Activated T-helper 17 cell treated with anti-CD3 and anti-CD28 coated beads, Interleukin-2, amount 50 U/mL, for 72 hours (primary cell): ENCODE results near the gene NFE2L1. TPM values are rescaled to one million over a fixed set of nuclear protein-coding genes. Genes with fewer than 3 reads are reported as not detected.
"Not testable (repeated sequence)": the region's sequence is repeated elsewhere in the genome, so short reads cannot be mapped to it uniquely, and the experiment has no call there.

Experiments used
- ATAC-seq: fragments of 150-1000 bp; cut with Tn5 transposase; replicated peaks from 2 replicates; pipeline ENCODE4 v1.10.0; 2021; ENCODE audit warnings: mild to moderate bottlenecking, moderate library complexity
- H3K27ac Mint-ChIP-seq: one replicate; pipeline ENCODE4 v1.8.0; 2022; ENCODE audit warnings: mixed read lengths
- H3K27me3 Mint-ChIP-seq: one replicate; pipeline ENCODE4 v1.8.0; 2022; ENCODE audit warnings: mixed read lengths
- H3K36me3 Mint-ChIP-seq: one replicate; pipeline ENCODE4 v1.8.0; 2022; ENCODE audit warnings: low read depth, mild to moderate bottlenecking, mixed read lengths
- H3K4me1 Mint-ChIP-seq: one replicate; pipeline ENCODE4 v1.8.0; 2022; ENCODE audit warnings: mixed read lengths
- H3K4me3 Mint-ChIP-seq: one replicate; pipeline ENCODE4 v1.8.0; 2022; ENCODE audit warnings: mild to moderate bottlenecking, mixed read lengths
- H3K9me3 Mint-ChIP-seq: one replicate; pipeline ENCODE4 v1.8.0; 2022; ENCODE audit warnings: mixed read lengths
- total RNA-seq, 2 donors: library from RNA; stranded (reverse); gene quantifications; one replicate each; pipeline ENCODE4 v1.2.3, GENCODE V29; 2022

Gene NFE2L1
- total RNA-seq, 2 donors from 2014 or later, result 77.7 to 91.8 TPM

DNA sequence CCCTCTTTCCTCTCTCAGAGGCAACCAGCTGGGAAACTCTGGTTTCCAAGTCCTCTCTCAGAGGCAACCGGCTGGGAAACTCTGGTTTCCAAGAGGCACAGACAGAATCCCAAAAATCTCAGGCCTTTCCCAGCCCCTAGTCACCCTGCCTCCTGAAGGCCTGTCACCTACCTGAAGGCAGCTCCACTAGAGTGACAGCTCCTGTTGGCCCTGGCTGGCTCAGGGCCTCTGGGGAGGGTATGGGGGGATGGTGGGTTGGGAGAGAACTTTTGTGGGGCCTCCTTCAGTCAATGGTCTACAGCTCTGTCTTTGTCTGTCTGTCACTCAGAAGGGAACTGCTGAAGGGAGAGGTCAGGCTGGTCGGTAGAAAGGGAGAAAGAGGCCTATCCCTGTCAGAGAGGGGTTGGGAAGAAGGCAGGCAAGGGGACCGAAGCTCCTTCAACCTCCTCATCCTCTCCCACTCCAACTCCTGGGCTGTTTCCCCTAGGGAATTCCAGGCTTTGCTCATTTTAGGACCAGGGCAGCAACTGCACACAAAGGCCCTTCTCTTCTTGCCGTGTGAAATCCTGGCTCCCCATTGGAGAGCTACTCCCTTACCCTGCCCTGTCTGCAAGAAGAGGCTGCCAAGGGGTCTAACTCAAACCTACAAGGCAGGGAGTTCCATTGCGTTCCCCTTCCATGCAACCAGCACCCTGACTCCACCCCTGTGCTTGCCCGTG, 34.1 kb upstream of the NFE2L1 start:
- Mint-ChIP-seq H3K9me3 (no peaks in the 10 kb centered on the region), H3K4me1 (peaks cover 11% of the 10 kb centered on the region), H3K36me3 (no peaks in the 10 kb centered on the region), H3K27ac (no peak overlapping the region), H3K27me3 (peaks cover 26% of the 10 kb centered on the region), H3K4me3 (no peak overlapping the region)
- no peak for ATAC-seq

- no peaks in the 10 kb centered on the region for H3K9me3 Mint-ChIP-seq
- H3K27ac Mint-ChIP-seq, result no peak overlapping the region
- H3K36me3 Mint-ChIP-seq, result no peaks in the 10 kb centered on the region
- no peak for ATAC-seq
- peaks cover 11% of the 10 kb centered on the region for H3K4me1 Mint-ChIP-seq
- H3K4me3 Mint-ChIP-seq, result no peak overlapping the region
- peaks cover 23% of the 10 kb centered on the region for H3K27me3 Mint-ChIP-seq
Observed at GRCh38 chr17:48014595-48015111, 33.5 kb upstream of the NFE2L1 start.

- Mint-ChIP-seq H3K4me3 (no peak overlapping the region), H3K4me1 (peaks cover 10% of the 10 kb centered on the region), H3K9me3 (no peaks in the 10 kb centered on the region), H3K27ac (no peak overlapping the region), H3K36me3 (no peaks in the 10 kb centered on the region), H3K27me3 (peaks cover 17% of the 10 kb centered on the region)
- ATAC-seq, result no peak
Observed at GRCh38 chr17:48016112-48016511, 32.0 kb upstream of the NFE2L1 start.

GRCh38 chr17:48017817-48018158, 30.4 kb upstream of the NFE2L1 start:
- not testable (repeated sequence) for H3K27ac Mint-ChIP-seq, H3K36me3 Mint-ChIP-seq, H3K9me3 Mint-ChIP-seq, ATAC-seq, H3K4me1 Mint-ChIP-seq
- H3K27me3 Mint-ChIP-seq, result peaks cover 12% of the 10 kb centered on the region
- peak overlapping the region; percentile 33 for H3K4me3 Mint-ChIP-seq

DNA sequence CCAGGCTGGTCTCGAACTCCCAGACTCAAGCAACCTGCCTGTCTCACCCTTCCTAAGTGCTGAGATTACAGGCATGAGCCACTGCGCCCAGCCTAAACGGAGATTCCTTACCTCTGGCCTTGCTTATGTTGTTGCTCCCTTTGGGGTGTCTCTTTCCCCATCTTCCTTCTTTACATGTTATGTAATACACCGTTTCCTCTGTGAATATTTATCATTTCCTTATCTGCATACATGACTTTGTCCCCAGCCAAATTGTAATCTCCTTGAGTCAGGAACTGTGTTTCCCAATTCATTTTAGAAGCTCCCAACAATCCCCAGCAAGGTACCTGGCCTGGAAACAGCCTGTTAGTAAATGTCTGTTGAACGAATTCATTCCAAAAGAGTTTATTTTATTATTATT, 26.2 kb upstream of the NFE2L1 start:
- H3K4me3 Mint-ChIP-seq, result no peak overlapping the region
- no peak overlapping the region for H3K27ac Mint-ChIP-seq
- no peak for ATAC-seq
- peaks cover 5% of the 10 kb centered on the region for H3K36me3 Mint-ChIP-seq
- peaks cover 16% of the 10 kb centered on the region for H3K4me1 Mint-ChIP-seq
- no peaks in the 10 kb centered on the region for H3K9me3 Mint-ChIP-seq
- peaks cover 4% of the 10 kb centered on the region for H3K27me3 Mint-ChIP-seq

GRCh38 chr17:48022901-48023300, 25.3 kb upstream of the NFE2L1 start:
- Mint-ChIP-seq H3K27ac (no peak overlapping the region), H3K4me3 (peak overlapping the region; percentile 93), H3K27me3 (peaks cover 4% of the 10 kb centered on the region), H3K36me3 (peaks cover 5% of the 10 kb centered on the region), H3K9me3 (no peaks in the 10 kb centered on the region), H3K4me1 (peaks cover 11% of the 10 kb centered on the region)
- ATAC-seq, result no peak

- H3K27me3 Mint-ChIP-seq, result peaks cover 8% of the 10 kb centered on the region
- H3K9me3 Mint-ChIP-seq, result no peaks in the 10 kb centered on the region
- H3K4me1 Mint-ChIP-seq, result peaks cover 11% of the 10 kb centered on the region
- H3K36me3 Mint-ChIP-seq, result peaks cover 5% of the 10 kb centered on the region
- H3K27ac Mint-ChIP-seq, result no peak overlapping the region
- peak overlapping the region; percentile 93 for H3K4me3 Mint-ChIP-seq
- peak; percentile 17 for ATAC-seq
Observed at GRCh38 chr17:48023400-48024148, 24.6 kb upstream of the NFE2L1 start.

GRCh38 chr17:48024149-48025039, 23.8 kb upstream of the NFE2L1 start:
- Mint-ChIP-seq H3K4me3 (peak overlapping the region; percentile 93), H3K36me3 (peaks cover 5% of the 10 kb centered on the region), H3K27me3 (peaks cover 9% of the 10 kb centered on the region), H3K27ac (peak overlapping the region; percentile 81), H3K9me3 (no peaks in the 10 kb centered on the region), H3K4me1 (peaks cover 11% of the 10 kb centered on the region)
- ATAC-seq, result peak; percentile 31

DNA sequence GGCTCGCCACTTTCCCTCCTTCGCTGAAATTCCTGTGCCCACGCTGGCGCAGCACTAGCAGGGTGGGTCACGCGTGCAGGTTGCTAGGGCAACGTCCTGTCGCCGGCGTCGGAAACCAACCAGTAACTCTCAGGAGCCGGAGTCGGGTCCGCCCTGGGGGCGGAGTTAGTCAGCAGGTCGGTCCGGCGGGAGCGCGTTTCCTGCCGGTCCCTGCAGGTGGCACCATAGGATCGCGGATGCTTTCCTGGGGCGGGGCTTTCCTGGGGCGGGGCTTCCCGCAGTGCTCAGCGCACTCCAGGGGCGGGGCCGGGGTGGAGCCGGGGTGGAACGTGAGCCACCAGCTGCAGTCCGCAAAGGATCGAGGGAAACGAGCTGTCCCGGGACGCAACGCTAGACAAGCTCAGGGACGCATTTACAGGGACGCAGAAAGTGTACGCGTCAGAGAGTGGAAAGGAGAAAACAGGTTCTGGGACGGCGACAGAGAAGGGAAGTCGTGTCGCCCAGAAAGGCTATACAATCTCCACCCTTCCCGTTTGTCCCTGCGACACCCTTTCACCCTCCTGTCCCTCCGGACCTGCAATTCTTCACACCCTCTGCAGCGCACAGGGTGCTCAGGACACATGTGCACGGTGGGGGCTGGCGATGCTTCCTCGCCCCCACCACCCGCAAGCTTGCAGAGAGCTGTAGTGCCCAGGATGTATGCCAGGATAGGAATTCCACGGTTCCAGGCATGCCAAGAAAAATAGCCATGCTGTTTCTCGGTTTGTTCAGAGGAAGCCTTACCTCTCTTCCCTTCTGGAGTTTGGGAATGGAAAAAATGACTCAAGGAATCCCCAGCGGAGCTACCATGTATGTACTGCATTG, 22.9 kb upstream of the NFE2L1 start:
- Mint-ChIP-seq H3K4me3 (peak overlapping the region; percentile 93), H3K27ac (peak overlapping the region; percentile 81), H3K4me1 (peaks cover 11% of the 10 kb centered on the region), H3K36me3 (peaks cover 5% of the 10 kb centered on the region), H3K9me3 (no peaks in the 10 kb centered on the region), H3K27me3 (peaks cover 9% of the 10 kb centered on the region)
- ATAC-seq, result peak; percentile 94

- ATAC-seq, result no peak
- no peak overlapping the region for H3K27ac Mint-ChIP-seq
- H3K4me1 Mint-ChIP-seq, result peaks cover 11% of the 10 kb centered on the region
- H3K9me3 Mint-ChIP-seq, result no peaks in the 10 kb centered on the region
- peaks cover 5% of the 10 kb centered on the region for H3K36me3 Mint-ChIP-seq
- H3K4me3 Mint-ChIP-seq, result peak overlapping the region; percentile 93
- peaks cover 12% of the 10 kb centered on the region for H3K27me3 Mint-ChIP-seq
Observed at GRCh38 chr17:48025904-48026501, 22.2 kb upstream of the NFE2L1 start.

GRCh38 chr17:48026502-48027321, 21.4 kb upstream of the NFE2L1 start:
- Mint-ChIP-seq H3K4me1 (peaks cover 11% of the 10 kb centered on the region), H3K4me3 (peak overlapping the region; percentile 93), H3K27me3 (peaks cover 15% of the 10 kb centered on the region), H3K9me3 (no peaks in the 10 kb centered on the region), H3K36me3 (peaks cover 5% of the 10 kb centered on the region), H3K27ac (no peak overlapping the region)
- ATAC-seq, result no peak

DNA sequence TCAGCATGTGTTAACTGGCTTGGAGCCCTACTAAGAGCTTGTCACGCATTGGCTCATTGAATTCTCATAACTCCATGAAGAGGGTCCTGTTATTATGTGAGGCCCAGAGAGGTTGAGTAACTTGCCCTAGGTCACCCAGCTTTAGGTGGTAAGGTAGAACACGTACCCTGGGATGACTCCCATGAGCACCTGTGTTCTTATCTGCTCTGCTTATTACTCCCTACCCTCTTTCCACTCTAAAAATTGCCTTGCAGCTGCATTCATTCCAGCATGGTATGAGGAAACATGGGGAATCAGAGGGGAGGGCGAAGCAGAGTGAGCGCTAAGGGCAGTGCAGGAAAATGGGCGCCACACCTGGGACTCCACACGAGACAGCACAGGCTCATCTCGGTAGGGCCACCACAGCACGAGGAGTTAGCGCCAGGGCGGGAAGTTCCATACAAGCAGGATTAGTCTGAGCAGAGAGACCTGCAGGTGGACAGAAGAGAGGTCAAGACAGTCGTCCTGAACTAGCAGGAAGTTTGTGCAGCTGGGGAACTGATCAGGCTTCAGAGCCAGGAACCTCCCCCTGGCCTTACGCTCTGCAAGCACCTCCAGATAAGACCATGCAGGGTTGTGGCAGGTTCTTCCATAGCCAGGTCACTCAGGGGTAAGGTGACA, 20.7 kb upstream of the NFE2L1 start:
- Mint-ChIP-seq H3K4me1 (peaks cover 11% of the 10 kb centered on the region), H3K27ac (no peak overlapping the region), H3K4me3 (no peak overlapping the region), H3K36me3 (peaks cover 5% of the 10 kb centered on the region), H3K9me3 (no peaks in the 10 kb centered on the region), H3K27me3 (peaks cover 17% of the 10 kb centered on the region)
- ATAC-seq, result no peak
